ENCODE measurements around the gene SF3B3. TPM values are rescaled to one million over a fixed set of nuclear protein-coding genes. Genes with fewer than 3 reads are reported as not detected.

The SF3B3 gene
- total and polyA plus RNA-seq, 2 of the 13 experiments (the other 11 are each of a cell fraction or from before 2014, with no cell fraction given): 157 to 500 TPM

DNA sequence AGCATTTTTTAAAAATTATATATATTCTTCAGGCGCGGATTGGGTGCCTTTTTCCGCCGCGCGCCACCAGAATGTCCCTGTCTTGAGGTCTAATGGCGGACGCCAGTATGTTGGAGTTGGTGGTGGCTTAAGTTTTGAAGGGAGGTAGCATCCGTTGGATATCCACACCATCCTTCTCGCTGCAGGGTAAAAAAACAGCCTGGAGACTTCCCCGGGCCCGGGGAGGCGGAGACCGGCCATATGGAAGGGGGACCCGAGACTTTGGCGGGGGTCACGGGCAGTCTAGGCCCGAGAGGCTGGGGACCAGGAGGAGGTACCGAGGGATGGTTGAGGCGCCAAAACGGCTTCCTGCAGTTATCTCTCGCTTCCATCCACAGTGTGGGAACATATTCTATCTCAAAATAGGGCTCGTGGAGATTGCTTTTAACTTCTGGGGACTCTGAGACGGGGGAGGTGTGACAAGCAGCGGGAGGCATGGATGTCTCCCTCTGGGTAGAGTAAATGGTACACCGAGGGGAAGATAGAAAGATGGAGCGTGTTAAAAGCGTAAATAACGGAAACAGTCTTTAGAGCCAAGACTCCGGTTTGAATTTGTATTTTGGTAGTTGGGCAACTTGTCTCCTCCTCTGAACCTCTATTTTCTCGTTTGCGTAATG is at the start of gene SF3B3 (continued):
- TF ChIP-seq ZNF772 (CRISPR knock-in tag; IDR thresholded peaks at IDR 0.05): peak; percentile 55; the same call in 1 of the 2 replicates
- no peak for TF ChIP-seq SNRNP70 (IDR thresholded peaks at IDR 0.05; ENCODE audit: low read depth, low read length)
- TF ChIP-seq ISL2 (CRISPR knock-in tag; IDR thresholded peaks at IDR 0.05): no peak; the same call in 1 of the 2 replicates
- no peak for TF ChIP-seq HHEX (CRISPR knock-in tag; IDR thresholded peaks at IDR 0.05)
- TF ChIP-seq SMYD3 (CRISPR knock-in tag; IDR thresholded peaks at IDR 0.05): peak; percentile 56; the same call in 1 of the 2 replicates
- TF ChIP-seq, protein P1, sequence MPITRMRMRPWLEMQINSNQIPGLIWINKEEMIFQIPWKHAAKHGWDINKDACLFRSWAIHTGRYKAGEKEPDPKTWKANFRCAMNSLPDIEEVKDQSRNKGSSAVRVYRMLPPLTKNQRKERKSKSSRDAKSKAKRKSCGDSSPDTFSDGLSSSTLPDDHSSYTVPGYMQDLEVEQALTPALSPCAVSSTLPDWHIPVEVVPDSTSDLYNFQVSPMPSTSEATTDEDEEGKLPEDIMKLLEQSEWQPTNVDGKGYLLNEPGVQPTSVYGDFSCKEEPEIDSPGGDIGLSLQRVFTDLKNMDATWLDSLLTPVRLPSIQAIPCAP (CRISPR knock-in tag; IDR thresholded peaks at IDR 0.05; ENCODE audit: low read depth): no peak
- TF ChIP-seq ZNF672 (CRISPR knock-in tag; IDR thresholded peaks at IDR 0.05): no peak
- TF ChIP-seq, protein P2, sequence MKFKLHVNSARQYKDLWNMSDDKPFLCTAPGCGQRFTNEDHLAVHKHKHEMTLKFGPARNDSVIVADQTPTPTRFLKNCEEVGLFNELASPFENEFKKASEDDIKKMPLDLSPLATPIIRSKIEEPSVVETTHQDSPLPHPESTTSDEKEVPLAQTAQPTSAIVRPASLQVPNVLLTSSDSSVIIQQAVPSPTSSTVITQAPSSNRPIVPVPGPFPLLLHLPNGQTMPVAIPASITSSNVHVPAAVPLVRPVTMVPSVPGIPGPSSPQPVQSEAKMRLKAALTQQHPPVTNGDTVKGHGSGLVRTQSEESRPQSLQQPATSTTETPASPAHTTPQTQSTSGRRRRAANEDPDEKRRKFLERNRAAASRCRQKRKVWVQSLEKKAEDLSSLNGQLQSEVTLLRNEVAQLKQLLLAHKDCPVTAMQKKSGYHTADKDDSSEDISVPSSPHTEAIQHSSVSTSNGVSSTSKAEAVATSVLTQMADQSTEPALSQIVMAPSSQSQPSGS (CRISPR knock-in tag; IDR thresholded peaks at IDR 0.05): no peak
- TF ChIP-seq ZNF143 (CRISPR knock-in tag; IDR thresholded peaks at IDR 0.05): 0 out of 2 replicates have a peak, but pooled peaks have one; percentile 33
- TF ChIP-seq ARID2 (CRISPR knock-in tag; IDR thresholded peaks at IDR 0.05; ENCODE audit: borderline replicate concordance): no peak
- peak; percentile 39; the same call in 1 of the 2 replicates for TF ChIP-seq JUND (CRISPR knock-in tag; IDR thresholded peaks at IDR 0.05)
- TF ChIP-seq, protein P3, sequence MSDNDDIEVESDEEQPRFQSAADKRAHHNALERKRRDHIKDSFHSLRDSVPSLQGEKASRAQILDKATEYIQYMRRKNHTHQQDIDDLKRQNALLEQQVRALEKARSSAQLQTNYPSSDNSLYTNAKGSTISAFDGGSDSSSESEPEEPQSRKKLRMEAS (IDR thresholded peaks at IDR 0.05): peak; percentile 77
- TF ChIP-seq FOXC1 (CRISPR knock-in tag; IDR thresholded peaks at IDR 0.05; ENCODE audit: borderline replicate concordance): no peak
- TF ChIP-seq, protein P4, sequence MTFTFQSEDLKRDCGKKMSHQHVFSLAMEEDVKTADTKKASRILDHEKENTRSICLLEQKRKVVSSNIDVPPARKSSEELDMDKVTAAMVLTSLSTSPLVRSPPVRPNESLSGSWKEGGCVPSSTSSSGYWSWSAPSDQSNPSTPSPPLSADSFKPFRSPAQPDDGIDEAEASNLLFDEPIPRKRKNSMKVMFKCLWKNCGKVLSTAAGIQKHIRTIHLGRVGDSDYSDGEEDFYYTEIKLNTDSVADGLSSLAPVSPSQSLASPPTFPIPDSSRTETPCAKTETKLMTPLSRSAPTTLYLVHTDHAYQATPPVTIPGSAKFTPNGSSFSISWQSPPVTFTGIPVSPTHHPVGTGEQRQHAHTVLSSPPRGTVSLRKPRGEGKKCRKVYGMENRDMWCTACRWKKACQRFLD (CRISPR knock-in tag; IDR thresholded peaks at IDR 0.05; ENCODE audit: borderline replicate concordance): peak; percentile 46
- TF ChIP-seq, protein P5, sequence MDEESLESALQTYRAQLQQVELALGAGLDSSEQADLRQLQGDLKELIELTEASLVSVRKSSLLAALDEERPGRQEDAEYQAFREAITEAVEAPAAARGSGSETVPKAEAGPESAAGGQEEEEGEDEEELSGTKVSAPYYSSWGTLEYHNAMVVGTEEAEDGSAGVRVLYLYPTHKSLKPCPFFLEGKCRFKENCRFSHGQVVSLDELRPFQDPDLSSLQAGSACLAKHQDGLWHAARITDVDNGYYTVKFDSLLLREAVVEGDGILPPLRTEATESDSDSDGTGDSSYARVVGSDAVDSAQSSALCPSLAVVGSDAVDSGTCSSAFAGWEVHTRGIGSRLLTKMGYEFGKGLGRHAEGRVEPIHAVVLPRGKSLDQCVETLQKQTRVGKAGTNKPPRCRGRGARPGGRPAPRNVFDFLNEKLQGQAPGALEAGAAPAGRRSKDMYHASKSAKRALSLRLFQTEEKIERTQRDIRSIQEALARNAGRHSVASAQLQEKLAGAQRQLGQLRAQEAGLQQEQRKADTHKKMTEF (CRISPR knock-in tag; IDR thresholded peaks at IDR 0.05): peak; percentile 87
- no peak for TF ChIP-seq ZNF446 (CRISPR knock-in tag; IDR thresholded peaks at IDR 0.05)
- no peak for TF ChIP-seq HMG20B (CRISPR knock-in tag; conservative IDR thresholded peaks at IDR 0.05)
- 0 out of 2 replicates have a peak, but pooled peaks have one; percentile 76 for TF ChIP-seq ETV6 (CRISPR knock-in tag; conservative IDR thresholded peaks at IDR 0.05)
- no peak for TF ChIP-seq MBD4 (IDR thresholded peaks at IDR 0.05; ENCODE audit: borderline replicate concordance, low read length)
- no peak for TF ChIP-seq GABPA (IDR thresholded peaks at IDR 0.05; ENCODE audit: low read depth, low read length)
- TF ChIP-seq GABPA (CRISPR knock-in tag; IDR thresholded peaks at IDR 0.05; ENCODE audit: low read depth): peak; percentile 86
- TF ChIP-seq, protein P6, sequence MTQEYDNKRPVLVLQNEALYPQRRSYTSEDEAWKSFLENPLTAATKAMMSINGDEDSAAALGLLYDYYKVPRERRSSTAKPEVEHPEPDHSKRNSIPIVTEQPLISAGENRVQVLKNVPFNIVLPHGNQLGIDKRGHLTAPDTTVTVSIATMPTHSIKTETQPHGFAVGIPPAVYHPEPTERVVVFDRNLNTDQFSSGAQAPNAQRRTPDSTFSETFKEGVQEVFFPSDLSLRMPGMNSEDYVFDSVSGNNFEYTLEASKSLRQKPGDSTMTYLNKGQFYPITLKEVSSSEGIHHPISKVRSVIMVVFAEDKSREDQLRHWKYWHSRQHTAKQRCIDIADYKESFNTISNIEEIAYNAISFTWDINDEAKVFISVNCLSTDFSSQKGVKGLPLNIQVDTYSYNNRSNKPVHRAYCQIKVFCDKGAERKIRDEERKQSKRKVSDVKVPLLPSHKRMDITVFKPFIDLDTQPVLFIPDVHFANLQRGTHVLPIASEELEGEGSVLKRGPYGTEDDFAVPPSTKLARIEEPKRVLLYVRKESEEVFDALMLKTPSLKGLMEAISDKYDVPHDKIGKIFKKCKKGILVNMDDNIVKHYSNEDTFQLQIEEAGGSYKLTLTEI (CRISPR knock-in tag; conservative IDR thresholded peaks at IDR 0.05): no peak
- TF ChIP-seq MIER2 (CRISPR knock-in tag; IDR thresholded peaks at IDR 0.05): no peak
- peak; percentile 27 for TF ChIP-seq HNRNPH1 (optimal IDR thresholded peaks at IDR 0.05; ENCODE audit: low read depth, low read length)
- 0 out of 2 replicates have a peak, but pooled peaks have one; percentile 61 for TF ChIP-seq SNAPC2 (CRISPR knock-in tag; IDR thresholded peaks at IDR 0.05)
